ENCODE results near the gene ZNF329.
A peak's percentile ranks its signal among the peaks of the same experiment; 100 is the strongest.
"Not testable (repeated sequence)": the region's sequence is repeated elsewhere in the genome, so short reads cannot be mapped to it uniquely, and the experiment has no call there.

Gene ZNF329

DNA sequence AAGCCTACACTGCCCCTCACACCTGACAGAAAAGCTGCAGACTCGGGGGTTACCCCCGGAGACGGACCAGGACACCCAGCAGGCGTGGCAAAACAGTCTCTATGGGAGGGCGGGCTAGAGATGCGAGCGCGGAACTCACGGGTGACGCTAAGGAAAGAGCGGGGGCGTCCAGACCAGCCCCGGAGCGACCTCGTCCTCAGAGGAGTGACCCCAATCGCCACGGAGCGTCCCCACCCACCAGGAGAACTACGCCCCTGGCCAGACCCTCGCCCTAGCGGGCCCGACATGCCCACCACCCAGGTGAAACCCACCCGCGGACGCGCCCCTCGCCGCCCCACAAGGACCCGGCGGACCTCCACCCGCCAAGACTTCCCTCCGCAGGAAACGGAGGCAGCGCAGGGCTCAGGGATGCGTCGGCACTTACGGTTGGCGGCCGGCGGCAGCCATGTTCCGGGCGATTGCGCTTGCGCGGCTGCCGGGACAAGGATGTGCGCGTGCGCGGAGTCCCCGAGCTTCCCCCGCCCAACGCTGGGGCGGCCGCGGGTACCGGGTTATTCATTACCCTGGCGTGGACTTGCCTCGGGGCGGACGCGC, at the start of gene ZNF329:
TSS of gene ZNF329 (minus strand) at position 462 of the 594 bp plus-strand sequence. CDS start 21,286 bp downstream, outside the sequence.
- DNase-seq (ENCODE audit: low spot score) = peak; percentile 89

DNA sequence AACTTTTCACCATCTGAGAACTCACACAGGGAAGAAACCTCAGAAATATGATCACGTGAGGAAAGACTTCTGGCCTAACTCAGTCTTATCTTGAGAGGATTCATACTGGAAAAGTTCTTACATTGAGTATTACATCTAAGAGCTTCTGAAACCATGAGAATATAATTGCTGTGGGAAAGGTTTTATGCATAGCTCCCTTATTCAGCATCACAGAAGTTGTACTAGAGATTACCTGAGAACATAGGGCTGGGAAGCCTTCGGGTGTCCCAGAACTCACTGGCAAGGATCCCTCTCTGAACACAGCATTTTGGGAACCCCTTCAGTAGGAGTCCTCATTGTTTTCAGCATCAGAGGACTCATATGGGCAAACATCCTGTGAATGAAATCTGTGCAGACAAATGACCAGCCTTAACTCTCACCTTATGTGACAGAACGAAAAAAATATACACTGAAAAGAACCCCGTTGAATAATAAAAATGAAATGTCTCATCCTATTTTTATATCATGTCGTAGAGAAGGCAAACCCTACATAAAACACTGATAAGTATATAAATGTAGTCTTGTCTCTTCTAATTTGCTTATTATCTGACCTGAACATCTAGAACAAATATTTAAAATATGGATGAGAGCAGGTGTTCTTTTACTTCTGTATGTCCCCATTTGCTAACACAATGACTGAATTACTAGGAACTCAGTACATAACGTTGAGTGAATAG, 46.5 kb upstream of the ZNF329 start:
- DNase-seq (ENCODE audit: low spot score) = peak; percentile 29

- no peak for DNase-seq (ENCODE audit: low spot score)
Measured at GRCh38 chr19:58183817-58184215, 33.2 kb upstream of the ZNF329 start.

- DNase-seq (ENCODE audit: low spot score) = peak; percentile 91
Measured at GRCh38 chr19:58182989-58183816, 32.6 kb upstream of the ZNF329 start, which contains the start of gene ZNF274. TSS of gene ZNF274 (plus strand) at chr19:58183061. CDS start at chr19:58183966, 905 bp downstream.

DNA sequence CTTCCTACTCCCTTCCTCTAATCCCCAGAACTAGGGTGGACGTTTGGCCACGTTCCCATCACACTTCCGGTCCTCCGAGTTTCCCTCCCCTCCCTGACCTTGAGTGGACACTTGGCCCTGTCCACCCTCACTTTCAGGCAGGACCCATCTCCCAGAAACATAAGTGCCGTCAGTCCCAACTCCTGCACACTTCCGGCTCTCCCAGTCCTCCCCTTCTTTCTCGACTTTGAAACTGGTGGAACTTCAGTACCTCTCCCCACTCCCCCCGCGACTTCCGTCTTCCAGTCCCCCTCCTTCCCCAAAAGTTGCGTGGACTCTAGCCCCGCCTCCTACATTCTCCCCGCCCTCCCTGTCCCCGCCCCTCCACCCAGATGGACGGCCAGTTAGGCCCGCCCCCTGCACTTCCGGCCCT, 32.0 kb upstream of the ZNF329 start:
- DNase-seq (ENCODE audit: low spot score) = no peak

DNA sequence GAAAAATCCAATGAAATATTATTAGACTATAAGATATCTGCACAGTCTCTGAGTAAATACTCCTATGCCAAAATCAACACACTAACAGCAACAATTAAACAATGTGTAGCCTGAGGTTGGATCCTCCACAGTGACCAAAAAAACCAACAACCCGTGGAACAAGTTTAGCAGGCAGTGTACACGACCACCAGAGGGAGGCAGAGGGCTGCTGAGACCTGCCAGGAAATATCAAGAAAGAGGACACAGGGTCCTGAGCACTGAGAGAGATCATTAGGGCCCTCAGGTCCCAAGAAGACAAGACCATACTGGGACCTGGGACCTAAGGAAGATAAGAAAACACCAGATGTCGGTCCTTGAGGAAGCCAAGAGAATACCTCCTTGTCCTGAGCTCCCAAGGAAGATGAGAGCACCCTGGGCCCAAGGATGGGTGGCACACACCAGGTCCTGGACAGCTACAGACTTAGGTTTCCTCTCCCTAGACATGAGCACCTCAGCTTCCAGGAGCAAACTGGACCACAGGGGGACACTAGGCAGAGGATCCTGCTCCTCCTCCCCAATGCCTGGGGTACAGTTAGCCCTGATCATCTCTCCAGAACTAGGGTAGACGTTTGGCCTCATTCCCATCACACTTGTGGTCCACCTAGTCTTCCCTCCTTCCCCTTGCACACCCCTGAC, 31.4 kb upstream of the ZNF329 start:
- peak; percentile 31 for DNase-seq (ENCODE audit: low spot score)

DNA sequence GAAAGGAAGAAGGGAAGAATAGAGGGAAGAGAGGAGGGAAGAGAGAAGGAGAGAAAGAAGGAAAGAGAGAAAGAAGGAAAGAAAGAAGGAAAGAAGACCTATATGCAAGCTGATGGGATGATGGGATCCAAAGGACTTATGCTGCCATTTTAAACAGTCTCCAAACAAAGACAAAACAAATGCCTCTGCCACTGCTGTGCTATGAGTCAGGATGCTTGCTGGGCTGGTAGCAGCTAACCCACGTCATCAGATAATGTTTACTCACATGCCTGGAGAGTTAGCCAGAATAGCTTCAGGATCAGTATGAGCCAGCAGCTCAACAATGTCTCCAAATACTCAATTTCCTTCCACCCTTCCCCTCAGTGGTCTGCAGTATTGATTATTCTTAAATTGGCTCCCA, 20.3 kb upstream of the ZNF329 start:
- peak; percentile 27 for DNase-seq (ENCODE audit: low spot score)

DNA sequence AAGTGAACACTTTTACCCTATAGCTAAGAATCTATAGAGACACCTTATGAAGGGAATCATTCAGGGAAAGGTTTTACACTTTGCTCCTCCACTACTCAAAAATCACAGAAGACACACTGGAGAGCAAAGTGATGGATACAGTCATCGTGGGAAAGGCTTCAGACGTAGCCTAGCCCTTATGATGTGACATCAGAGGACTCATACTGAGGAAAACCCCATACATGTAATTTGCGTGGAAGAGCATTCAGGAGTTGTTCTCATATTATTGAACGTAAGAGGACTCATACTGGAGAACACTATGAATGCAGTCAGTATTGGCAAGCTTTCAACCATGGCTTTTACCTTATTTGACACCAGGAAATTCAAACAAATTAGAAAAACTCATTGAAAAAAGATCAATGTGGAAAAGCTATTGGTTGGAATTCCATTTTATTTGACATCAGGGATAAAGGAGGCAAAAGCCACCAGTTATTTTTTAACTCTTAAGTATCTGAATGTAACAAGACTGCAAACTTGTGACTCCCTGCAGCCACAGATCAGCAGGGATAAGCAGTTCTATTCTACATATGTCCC, 16.2 kb upstream of the ZNF329 start:
- DNase-seq (ENCODE audit: low spot score) = no peak

DNA sequence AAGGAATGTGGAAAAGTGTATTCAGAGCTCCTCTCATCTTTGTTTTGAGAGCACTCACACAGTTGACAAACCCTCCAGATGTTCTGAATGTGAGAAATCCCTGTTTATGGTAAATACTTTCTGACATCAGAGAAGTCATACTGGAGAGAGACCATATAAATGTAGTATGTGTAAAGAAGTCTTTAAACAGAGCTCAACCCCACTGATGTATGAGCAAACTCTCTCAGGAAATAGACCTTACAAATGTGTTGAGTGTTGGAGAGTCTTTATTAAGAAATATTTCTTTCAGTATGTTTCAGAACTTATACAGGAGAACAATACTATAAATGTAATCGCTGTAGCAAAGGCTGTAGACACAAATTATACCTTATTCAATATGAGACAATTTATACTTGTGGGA, 15.7 kb upstream of the ZNF329 start:
- no peak for DNase-seq (ENCODE audit: low spot score)

- DNase-seq (ENCODE audit: low spot score) = no peak
Measured at GRCh38 chr19:58157045-58157728, 6.6 kb upstream of the ZNF329 start.

DNA sequence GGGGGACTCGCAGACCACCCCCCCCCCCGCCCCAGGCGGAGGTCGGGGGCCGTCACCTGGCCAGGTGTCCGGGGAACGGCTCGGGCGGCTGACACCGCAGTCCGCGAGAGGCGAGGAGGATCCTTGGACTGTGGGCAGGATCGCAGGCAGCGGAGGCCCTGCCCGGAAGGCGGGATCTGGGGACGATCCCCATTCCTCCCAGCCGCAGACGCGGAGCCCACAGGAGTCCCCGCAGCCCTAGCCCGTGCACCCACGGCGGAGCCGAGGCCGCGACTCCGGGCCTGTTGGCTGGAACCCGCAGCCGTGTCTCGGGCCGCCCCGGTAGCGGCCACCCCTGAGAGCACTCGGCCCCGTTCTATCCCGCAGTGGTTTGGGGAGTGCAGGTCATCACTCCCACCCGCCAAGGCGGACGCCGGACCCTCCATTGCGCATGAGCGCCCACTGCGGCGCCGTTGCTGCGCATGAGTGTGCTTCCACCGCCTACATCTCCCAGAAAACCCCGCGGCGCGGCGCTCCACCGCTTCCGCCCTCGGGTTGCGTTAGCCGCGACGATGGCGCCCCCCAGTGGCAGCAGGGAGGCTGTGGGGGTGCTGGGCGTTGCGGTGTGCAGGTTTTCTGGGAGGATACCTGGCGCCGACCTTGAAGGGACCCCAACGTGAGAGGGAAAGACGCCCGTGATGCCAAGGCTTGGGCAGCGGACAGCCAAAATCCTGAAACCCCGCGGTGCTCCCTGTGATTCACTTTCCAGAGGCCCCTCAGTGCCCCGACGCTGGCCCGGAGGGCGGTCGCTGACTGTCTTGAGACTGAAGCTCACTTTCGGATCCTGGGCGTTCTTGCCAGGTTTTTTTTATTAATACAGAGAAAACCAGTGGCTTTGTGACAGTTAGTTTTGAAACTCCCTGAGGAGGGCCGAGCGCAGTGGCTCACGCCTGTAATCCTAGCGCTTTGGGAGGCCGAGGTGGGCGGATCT, 4.4 kb upstream of the ZNF329 start:
- DNase-seq (ENCODE audit: low spot score) = peak; percentile 94

DNA sequence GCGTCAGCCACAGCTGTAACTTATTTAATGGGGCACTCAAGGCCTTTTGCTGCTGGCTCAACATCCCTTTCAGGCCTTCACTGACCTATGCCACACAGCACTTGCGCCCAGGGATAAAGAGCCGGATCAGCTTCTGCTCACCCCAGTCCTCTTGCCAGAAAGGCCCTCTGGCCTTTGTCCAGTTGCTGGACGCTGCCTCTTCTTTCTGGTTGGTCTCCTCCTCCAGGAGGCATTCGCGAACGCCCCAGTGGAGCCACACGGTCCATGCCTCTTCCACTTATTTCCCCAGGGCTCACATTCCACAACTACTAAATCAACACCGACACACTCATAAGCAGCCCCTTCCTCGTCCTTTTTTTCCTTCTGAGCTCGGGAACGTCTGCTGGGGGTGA, 3.7 kb upstream of the ZNF329 start:
- DNase-seq (ENCODE audit: low spot score) = peak; percentile 66

- DNase-seq (ENCODE audit: low spot score) = no peak
Measured at GRCh38 chr19:58153386-58153785, 2.8 kb upstream of the ZNF329 start.

DNA sequence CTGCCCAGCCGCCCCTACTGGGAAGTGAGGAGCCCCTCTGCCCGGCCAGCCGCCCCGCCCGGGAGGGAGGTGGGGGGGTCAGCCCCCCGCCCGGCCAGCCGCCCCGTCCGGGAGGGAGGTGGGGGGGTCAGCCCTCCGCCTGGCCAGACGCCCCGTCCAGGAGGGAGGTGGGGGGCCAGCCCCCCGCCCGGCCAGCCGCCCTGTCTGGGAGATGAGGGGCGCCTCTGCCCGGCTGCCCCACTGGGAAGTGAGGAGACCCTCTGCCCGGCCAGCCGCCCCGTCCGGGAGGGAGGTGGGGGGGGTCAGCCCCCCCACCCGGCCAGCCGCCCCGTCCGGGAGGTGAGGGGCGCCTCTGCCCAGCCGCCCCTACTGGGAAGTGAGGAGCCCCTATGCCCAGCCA, 3.1 kb downstream of the ZNF329 start:
- DNase-seq (ENCODE audit: low spot score) = not testable (repeated sequence)

DNA sequence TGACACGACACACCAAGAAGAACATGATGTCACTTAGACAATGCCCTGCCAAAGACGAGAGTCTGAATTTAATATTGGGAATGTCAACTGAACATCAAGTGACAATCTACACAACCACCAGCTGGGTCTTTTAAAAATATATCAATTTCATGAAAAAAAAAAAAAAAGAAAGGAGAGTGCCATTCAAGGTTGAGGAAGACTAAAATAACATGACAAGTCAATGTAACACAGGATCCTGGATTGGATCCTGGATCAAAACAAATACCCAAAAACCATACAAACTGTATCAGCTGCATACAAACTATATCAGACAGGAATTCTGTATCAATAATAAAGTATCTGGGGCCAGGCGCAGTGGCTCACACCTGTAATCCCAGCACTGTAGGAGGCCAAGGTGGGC, 4.7 kb downstream of the ZNF329 start:
- no peak for DNase-seq (ENCODE audit: low spot score)

- no peak for DNase-seq (ENCODE audit: low spot score)
Measured at GRCh38 chr19:58134244-58134643, 16.3 kb downstream of the ZNF329 start.

GRCh38 chr19:58129284-58129683, 21.3 kb downstream of the ZNF329 start:
- DNase-seq (ENCODE audit: low spot score) = no peak

DNA sequence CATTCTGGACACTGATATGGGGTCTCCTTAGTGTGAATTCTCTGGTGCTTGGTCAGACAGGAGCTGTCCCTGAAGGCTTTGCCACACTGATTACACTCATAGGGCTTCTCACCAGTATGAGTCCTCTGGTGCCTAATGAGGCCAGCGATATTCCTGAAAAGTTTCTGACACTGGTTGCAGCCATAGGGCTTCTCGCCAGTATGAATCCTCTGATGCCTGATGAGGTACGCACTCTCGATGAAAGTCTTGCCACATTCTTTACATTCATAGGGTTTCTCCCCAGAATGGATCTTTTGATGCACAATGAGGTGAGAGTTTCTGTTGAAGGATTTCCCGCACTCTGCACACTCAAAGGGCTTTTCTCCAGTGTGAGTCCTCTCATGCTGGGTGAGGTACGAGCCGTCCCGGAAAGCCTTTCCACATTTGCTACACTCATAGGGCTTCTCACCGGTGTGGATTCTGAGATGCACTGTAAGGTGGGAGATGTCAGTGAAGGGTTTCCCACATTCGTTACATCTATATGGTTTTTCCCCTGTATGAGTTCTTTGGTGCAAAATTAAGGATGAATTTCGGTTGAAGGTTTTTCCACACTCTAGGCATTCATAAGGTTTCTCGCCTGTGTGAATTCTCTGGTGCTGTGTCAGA, 22.4 kb downstream of the ZNF329 start:
- DNase-seq (ENCODE audit: low spot score) = no peak

DNA sequence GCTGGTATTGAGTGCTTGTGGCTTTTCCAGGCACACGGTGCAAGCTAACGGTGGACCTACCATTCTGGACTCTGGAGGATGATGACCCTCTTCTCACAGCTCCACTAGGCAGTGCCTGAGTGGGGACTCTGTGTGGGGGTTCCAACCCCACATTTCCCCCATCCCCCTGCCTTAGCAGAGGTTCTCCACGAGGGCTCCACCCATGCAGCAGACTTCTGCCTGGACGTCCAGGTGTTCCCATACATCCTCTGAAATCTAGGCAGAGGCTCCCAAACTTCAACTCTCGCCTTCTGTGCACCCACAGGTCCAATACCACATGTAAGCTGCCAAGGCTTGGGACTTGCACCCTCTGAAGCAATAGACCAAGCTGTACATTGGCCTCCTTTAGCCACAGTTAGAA, 27.2 kb downstream of the ZNF329 start:
- DNase-seq (ENCODE audit: low spot score) = no peak
